Gastrocnemius medialis (tissue), 4 donors: ENCODE results near the gene PEX6. TPM values are rescaled to one million over a fixed set of nuclear protein-coding genes. Genes with fewer than 3 reads are reported as not detected.

Experiments used
- ATAC-seq, 2 donors: fragments of 150-250 bp; one replicate each; pipeline ENCODE4 v1.9.1; 2016
- DNase-seq, 2 donors: peaks; one replicate each; pipeline ENCODE4 v3.0.0-alpha.2; 2019
- H3K27ac ChIP-seq, 4 donors: fragments of 200-600 bp; sonication (generic); 1 replicate in 1 of 4; 2 replicates in 3 of 4; pipeline ENCODE4 v1.5.1; 2016 to 2018; ENCODE audit warnings: mild to moderate bottlenecking in 2 of 4, moderate library complexity in 1 of 4
- H3K27me3 ChIP-seq, 3 donors: fragments of 200-600 bp; sonication (generic) in 2 of 3; 1 replicate in 1 of 3; 2 replicates in 2 of 3; pipeline versions ENCODE4 v1.5.1 to v1.6.0; 2016 to 2019; ENCODE audit warnings: mild to moderate bottlenecking in 1 of 3, moderate library complexity in 1 of 3
- H3K36me3 ChIP-seq, 2 donors: fragments of 200-600 bp; sonication (generic) in 1 of 2; one replicate each; pipeline ENCODE4 v1.5.1; 2017 to 2018
- H3K4me1 ChIP-seq, 2 donors: fragments of 200-600 bp; sonication (generic) in 1 of 2; one replicate each; pipeline ENCODE4 v1.5.1; 2016 to 2017; ENCODE audit warnings: mild to moderate bottlenecking in 2 of 2
- H3K4me3 ChIP-seq, 4 donors: fragments of 200-600 bp; sonication (generic) in 3 of 4; 1 replicate in 1 of 4; 2 replicates in 3 of 4; pipeline ENCODE4 v1.5.1; 2016 to 2019; ENCODE audit warnings: mild to moderate bottlenecking in 2 of 4
- H3K9me3 ChIP-seq, 3 donors: fragments of 200-600 bp; sonication (generic) in 2 of 3; 1 replicate in 1 of 3; 2 replicates in 2 of 3; pipeline ENCODE4 v1.5.1; 2016 to 2019
- POLR2A ChIP-seq, 2 donors: fragments of 450-650 bp; IDR thresholded peaks; one replicate each; pipeline ENCODE4 v1.6.1; 2017; ENCODE audit warnings: antibody characterized with exemption in 2 of 2, mild to moderate bottlenecking in 2 of 2, moderate library complexity in 2 of 2
- in situ Hi-C, 4 donors: fragments of 200-750 bp; cut with MboI; loops; one replicate each; pipeline versions ENCODE4 v1.15.0 to v1.8.0; 2017; ENCODE audit warnings: low sequenced_read_pairs in 4 of 4
- intact Hi-C: fragments of 100-400 bp; cut with DNase I; formaldehyde crosslinking; loops from one replicate; pipeline ENCODE4 v1.15.1; 2023; ENCODE audit warnings: low total_unique reads
- total RNA-seq, 4 donors: library from RNA; depleted of rRNA; stranded (reverse); fragments of >200 nt; gene quantifications; one replicate each; pipeline versions ENCODE4 v1.1.0 to v1.2.3, GENCODE V29; 2016
- TF ChIP-seq, protein P1 (sequence below), 5 experiments: fragments of 450-650 bp in 3 of 5; fragments of 200-600 bp in 2 of 5; sonication (generic) in 2 of 5; IDR thresholded peaks in 4 of 5; conservative IDR thresholded peaks in 1 of 5; 1 replicate in 4 of 5; 2 replicates in 1 of 5; pipeline ENCODE4 v1.5.1; 2016 to 2019; ENCODE audit warnings: antibody characterized with exemption in 5 of 5, mild to moderate bottlenecking in 3 of 5, moderate library complexity in 3 of 5

Gene PEX6
- total RNA-seq, 4 donors from 2014 or later: 7.4 to 45.1 (median 12.6) TPM

DNA sequence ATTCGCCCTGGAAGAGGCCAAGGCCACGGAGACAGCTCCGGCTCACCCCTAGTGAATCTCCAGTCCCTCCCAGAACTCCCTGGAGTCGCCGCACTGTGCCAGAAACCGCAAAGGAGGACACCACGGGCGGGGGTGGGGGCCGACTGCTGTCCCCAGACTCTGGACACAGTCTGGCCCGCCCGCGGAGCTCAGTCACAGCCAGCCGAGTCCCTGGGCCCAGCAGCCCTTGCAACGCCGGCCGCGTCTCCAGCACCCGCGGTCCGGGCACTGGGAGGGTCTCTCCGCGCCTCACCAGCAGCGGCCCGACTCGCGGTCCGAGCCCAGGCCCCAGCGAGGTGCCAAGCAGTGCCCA lies 518 bp downstream of the PEX6 start:
- in situ Hi-C loops (no loop called here), intact Hi-C loops (loop anchor here (2.0 to 5.0 kb wide), 2 partner anchors 80 to 81 kb away; partner anchors contain the start of genes KLC4 and MRPL2)
- no peaks in the 10 kb centered on the region for H3K27me3 ChIP-seq
- peaks cover 21 to 23% of the 10 kb centered on the region in 2 donors for H3K4me1 ChIP-seq
- no peaks in the 10 kb centered on the region for H3K9me3 ChIP-seq
- peak; percentile 49 to 62 for DNase-seq
- no peaks in the 10 kb centered on the region for H3K36me3 ChIP-seq
- ATAC-seq: peak; percentile 65 to 74
- peak overlapping the region; percentile 72 to 97 (median 81) for H3K4me3 ChIP-seq
- peak overlapping the region; percentile 85 to 97 (median 92) for H3K27ac ChIP-seq
- TF ChIP-seq, protein P1, sequence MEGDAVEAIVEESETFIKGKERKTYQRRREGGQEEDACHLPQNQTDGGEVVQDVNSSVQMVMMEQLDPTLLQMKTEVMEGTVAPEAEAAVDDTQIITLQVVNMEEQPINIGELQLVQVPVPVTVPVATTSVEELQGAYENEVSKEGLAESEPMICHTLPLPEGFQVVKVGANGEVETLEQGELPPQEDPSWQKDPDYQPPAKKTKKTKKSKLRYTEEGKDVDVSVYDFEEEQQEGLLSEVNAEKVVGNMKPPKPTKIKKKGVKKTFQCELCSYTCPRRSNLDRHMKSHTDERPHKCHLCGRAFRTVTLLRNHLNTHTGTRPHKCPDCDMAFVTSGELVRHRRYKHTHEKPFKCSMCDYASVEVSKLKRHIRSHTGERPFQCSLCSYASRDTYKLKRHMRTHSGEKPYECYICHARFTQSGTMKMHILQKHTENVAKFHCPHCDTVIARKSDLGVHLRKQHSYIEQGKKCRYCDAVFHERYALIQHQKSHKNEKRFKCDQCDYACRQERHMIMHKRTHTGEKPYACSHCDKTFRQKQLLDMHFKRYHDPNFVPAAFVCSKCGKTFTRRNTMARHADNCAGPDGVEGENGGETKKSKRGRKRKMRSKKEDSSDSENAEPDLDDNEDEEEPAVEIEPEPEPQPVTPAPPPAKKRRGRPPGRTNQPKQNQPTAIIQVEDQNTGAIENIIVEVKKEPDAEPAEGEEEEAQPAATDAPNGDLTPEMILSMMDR (IDR thresholded peaks at IDR 0.05 in 4 of 5, conservative IDR thresholded peaks at IDR 0.05 in 1 of 5): no peak
- TF ChIP-seq POLR2A (IDR thresholded peaks at IDR 0.05): no peak

GRCh38 chr6:42974919-42975505 lies 4.0 kb downstream of the PEX6 start:
- no peaks in the 10 kb centered on the region for H3K9me3 ChIP-seq
- intact Hi-C loops (loop anchor here (5.0 kb wide), 1 partner anchor 78 kb away; no protein-coding TSS in a partner anchor), in situ Hi-C loops (no loop called here)
- ATAC-seq: no peak
- H3K27ac ChIP-seq: no peak overlapping the region
- H3K4me1 ChIP-seq: peaks cover 21 to 23% of the 10 kb centered on the region in 2 donors
- H3K36me3 ChIP-seq: no peaks in the 10 kb centered on the region
- DNase-seq: no peak
- H3K4me3 ChIP-seq: no peak overlapping the region
- H3K27me3 ChIP-seq: no peaks in the 10 kb centered on the region
- TF ChIP-seq, protein P1 (IDR thresholded peaks at IDR 0.05 in 4 of 5, conservative IDR thresholded peaks at IDR 0.05 in 1 of 5): no peak
- no peak for TF ChIP-seq POLR2A (IDR thresholded peaks at IDR 0.05)

- Histone ChIP-seq H3K4me3 (no peak overlapping the region), H3K27ac (no peak overlapping the region), H3K36me3 (no peaks in the 10 kb centered on the region), H3K27me3 (no peaks in the 10 kb centered on the region), H3K9me3 (no peaks in the 10 kb centered on the region), H3K4me1 (peaks cover 15 to 16% of the 10 kb centered on the region in 2 donors)
- no peak for TF ChIP-seq POLR2A (IDR thresholded peaks at IDR 0.05)
- TF ChIP-seq, protein P1 (IDR thresholded peaks at IDR 0.05 in 4 of 5, conservative IDR thresholded peaks at IDR 0.05 in 1 of 5): no peak
- intact Hi-C loops (no loop called here), in situ Hi-C loops (no loop called here)
- ATAC-seq: no peak
- no peak for DNase-seq
These were observed 5.1 kb downstream of the PEX6 start for GRCh38 chr6:42973926-42974325.

- TF ChIP-seq, protein P1 (IDR thresholded peaks at IDR 0.05 in 4 of 5, conservative IDR thresholded peaks at IDR 0.05 in 1 of 5): no peak
- TF ChIP-seq POLR2A (IDR thresholded peaks at IDR 0.05): no peak
- H3K36me3 ChIP-seq: no peaks in the 10 kb centered on the region
- H3K27me3 ChIP-seq: no peaks in the 10 kb centered on the region
- intact Hi-C loops (no loop called here), in situ Hi-C loops (no loop called here)
- ATAC-seq: no peak
- H3K4me3 ChIP-seq: no peak overlapping the region
- DNase-seq: no peak
- no peaks in the 10 kb centered on the region for H3K9me3 ChIP-seq
- no peak overlapping the region for H3K27ac ChIP-seq
- H3K4me1 ChIP-seq: peaks cover 2 to 3% of the 10 kb centered on the region in 2 donors
These were observed 7.1 kb downstream of the PEX6 start for GRCh38 chr6:42971746-42972327.
